Neural progenitor cell (in vitro differentiated cells): ENCODE results near the gene ENOX2. TPM values are rescaled to one million over a fixed set of nuclear protein-coding genes. Genes with fewer than 3 reads are reported as not detected.
"Not testable (repeated sequence)": the region's sequence is repeated elsewhere in the genome, so short reads cannot be mapped to it uniquely, and the experiment has no call there.

Source experiments
- DNase-seq: peaks from one replicate; pipeline ENCODE4 v3.0.0-alpha.2; 2016; ENCODE audit warnings: low spot score
- H2AFZ ChIP-seq: fragments of 200-600 bp; sonication (generic); replicated peaks from 2 replicates; pipeline ENCODE4 v1.6.1; 2016; ENCODE audit warnings: antibody characterized with exemption
- H3F3A ChIP-seq: fragments of 200-600 bp; sonication (generic); 2 replicates; pipeline ENCODE4 v1.6.1; 2016; ENCODE audit warnings: antibody characterized with exemption, low read depth
- H3K27ac ChIP-seq: fragments of 200-600 bp; sonication (generic); 2 replicates; pipeline ENCODE4 v1.5.1; 2016; ENCODE audit warnings: mild to moderate bottlenecking
- H3K27me3 ChIP-seq: fragments of 200-600 bp; sonication (generic); 2 replicates; pipeline ENCODE4 v1.6.1; 2016; ENCODE audit warnings: mild to moderate bottlenecking, moderate library complexity
- H3K36me3 ChIP-seq: fragments of 200-600 bp; sonication (generic); 2 replicates; pipeline ENCODE4 v1.5.1; 2016
- H3K4me1 ChIP-seq: fragments of 200-600 bp; sonication (generic); 2 replicates; pipeline ENCODE4 v1.6.1; 2016; ENCODE audit warnings: mixed run types
- H3K4me2 ChIP-seq: fragments of 200-600 bp; sonication (generic); 2 replicates; pipeline ENCODE4 v1.6.1; 2016
- H3K4me3 ChIP-seq: fragments of 200-600 bp; sonication (generic); 2 replicates; pipeline ENCODE4 v1.5.1; 2016
- H3K79me2 ChIP-seq: fragments of 200-600 bp; sonication (generic); 2 replicates; pipeline ENCODE4 v1.6.1; 2016; ENCODE audit warnings: low read depth
- H3K9ac ChIP-seq: fragments of 200-600 bp; sonication (generic); 2 replicates; pipeline ENCODE4 v1.6.1; 2016
- H3K9me3 ChIP-seq: fragments of 200-600 bp; sonication (generic); 2 replicates; pipeline ENCODE4 v1.5.1; 2016; ENCODE audit warnings: low read depth
- H4K20me1 ChIP-seq: fragments of 200-600 bp; sonication (generic); 2 replicates; pipeline ENCODE4 v1.6.1; 2016; ENCODE audit warnings: low read depth
- H3K27ac Mint-ChIP-seq: 3 replicates; pipeline ENCODE4 v1.8.0; 2021; ENCODE audit warnings: mixed read lengths
- H3K27me3 Mint-ChIP-seq: 2 replicates; pipeline ENCODE4 v1.8.0; 2022; ENCODE audit warnings: low read depth, mild to moderate bottlenecking, inconsistent platforms, moderate library complexity, mixed read lengths; ENCODE audit not compliant: insufficient read depth
- H3K36me3 Mint-ChIP-seq: 3 replicates; pipeline ENCODE4 v1.8.0; 2021; ENCODE audit warnings: mixed read lengths
- H3K4me1 Mint-ChIP-seq: 3 replicates; pipeline ENCODE4 v1.8.0; 2021; ENCODE audit warnings: mixed read lengths
- H3K4me3 Mint-ChIP-seq: 3 replicates; pipeline ENCODE4 v1.8.0; 2021; ENCODE audit warnings: mild to moderate bottlenecking, moderate library complexity, mixed read lengths
- H3K9me3 Mint-ChIP-seq: 3 replicates; pipeline ENCODE4 v1.8.0; 2020; ENCODE audit warnings: mixed read lengths
- CTCF ChIP-seq: fragments of 200-600 bp; sonication (generic); IDR thresholded peaks from 2 replicates; pipeline ENCODE4 v1.5.1; 2017; ENCODE audit warnings: antibody characterized with exemption, mild to moderate bottlenecking
- EZH2 ChIP-seq: fragments of 200-600 bp; sonication (generic); IDR thresholded peaks from 2 replicates; pipeline ENCODE4 v1.6.1; 2017; ENCODE audit warnings: antibody characterized with exemption, mild to moderate bottlenecking, moderate library complexity
- EZH2phosphoT487 ChIP-seq: fragments of 200-600 bp; sonication (generic); IDR thresholded peaks from 2 replicates; pipeline ENCODE4 v1.6.1; 2017; ENCODE audit warnings: antibody characterized with exemption
- total RNA-seq: library from RNA; depleted of rRNA; stranded (reverse); fragments of >200 nt; gene quantifications from 2 replicates; pipeline ENCODE4 v1.2.3, GENCODE V29; 2015; ENCODE audit warnings: low replicate concordance

The ENOX2 gene
- total RNA-seq, 1 donor from 2014 or later, result 12.5 TPM

GRCh38 chrX:130827648-130828047 lies 75.4 kb downstream of the ENOX2 start:
- Mint-ChIP-seq H3K27ac (no peak overlapping the region), H3K4me3 (no peak overlapping the region), H3K36me3 (no peaks in the 10 kb centered on the region), H3K9me3 (no peaks in the 10 kb centered on the region), H3K27me3 (no peaks in the 10 kb centered on the region), H3K4me1 (no peaks in the 10 kb centered on the region)
- no peak for TF ChIP-seq EZH2phosphoT487
- no peak for TF ChIP-seq EZH2
- TF ChIP-seq CTCF, result no peak
- H3K4me3 ChIP-seq, result no peak overlapping the region
- no peaks in the 10 kb centered on the region for H3K36me3 ChIP-seq
- H2AFZ ChIP-seq, result no peak overlapping the region
- DNase-seq, result no peak
- no peaks in the 10 kb centered on the region for H3K4me1 ChIP-seq
- H3K79me2 ChIP-seq, result no peaks in the 10 kb centered on the region
- no peaks in the 10 kb centered on the region for H3F3A ChIP-seq
- H3K9me3 ChIP-seq, result peaks cover 4% of the 10 kb centered on the region
- no peaks in the 10 kb centered on the region for H3K27me3 ChIP-seq
- H3K4me2 ChIP-seq, result no peak overlapping the region
- H3K9ac ChIP-seq, result no peak overlapping the region
- no peak overlapping the region for H3K27ac ChIP-seq
- H4K20me1 ChIP-seq, result no peaks in the 10 kb centered on the region

- H3K4me3 ChIP-seq, result no peak overlapping the region
- TF ChIP-seq EZH2 (no peak), CTCF (no peak), EZH2phosphoT487 (no peak)
- H3K27me3 ChIP-seq, result no peaks in the 10 kb centered on the region
These were observed 76.8 kb downstream of the ENOX2 start for GRCh38 chrX:130826249-130826648.

GRCh38 chrX:130825525-130825924 lies 77.5 kb downstream of the ENOX2 start:
- Mint-ChIP-seq H3K27me3 (no peaks in the 10 kb centered on the region), H3K27ac (no peak overlapping the region), H3K9me3 (peaks cover 2% of the 10 kb centered on the region), H3K36me3 (peaks cover 2% of the 10 kb centered on the region), H3K4me3 (no peak overlapping the region), H3K4me1 (no peaks in the 10 kb centered on the region)
- Histone ChIP-seq H3K27ac (no peak overlapping the region), H3F3A (no peaks in the 10 kb centered on the region), H3K9ac (no peak overlapping the region), H3K9me3 (no peaks in the 10 kb centered on the region), H3K4me1 (no peaks in the 10 kb centered on the region), H3K4me3 (no peak overlapping the region), H2AFZ (no peak overlapping the region), H4K20me1 (no peaks in the 10 kb centered on the region), H3K79me2 (no peaks in the 10 kb centered on the region), H3K27me3 (no peaks in the 10 kb centered on the region), H3K36me3 (no peaks in the 10 kb centered on the region), H3K4me2 (no peak overlapping the region)
- no peak for DNase-seq
- no peak for TF ChIP-seq EZH2phosphoT487
- no peak for TF ChIP-seq CTCF
- TF ChIP-seq EZH2, result no peak

More at GRCh38 chrX:130826249-130826648, 76.8 kb downstream of the ENOX2 start:
- Histone ChIP-seq H3K36me3 (no peaks in the 10 kb centered on the region), H2AFZ (no peak overlapping the region), H3K27ac (no peak overlapping the region), H3K4me2 (no peak overlapping the region), H4K20me1 (no peaks in the 10 kb centered on the region), H3K4me1 (no peaks in the 10 kb centered on the region), H3F3A (no peaks in the 10 kb centered on the region), H3K9ac (no peak overlapping the region), H3K79me2 (no peaks in the 10 kb centered on the region), H3K9me3 (no peaks in the 10 kb centered on the region)
- no peak overlapping the region for H3K27ac Mint-ChIP-seq
- no peaks in the 10 kb centered on the region for H3K4me1 Mint-ChIP-seq
- H3K4me3 Mint-ChIP-seq, result no peak overlapping the region
- no peaks in the 10 kb centered on the region for H3K36me3 Mint-ChIP-seq
- DNase-seq, result no peak
- H3K27me3 Mint-ChIP-seq, result no peaks in the 10 kb centered on the region
- no peaks in the 10 kb centered on the region for H3K9me3 Mint-ChIP-seq

DNA sequence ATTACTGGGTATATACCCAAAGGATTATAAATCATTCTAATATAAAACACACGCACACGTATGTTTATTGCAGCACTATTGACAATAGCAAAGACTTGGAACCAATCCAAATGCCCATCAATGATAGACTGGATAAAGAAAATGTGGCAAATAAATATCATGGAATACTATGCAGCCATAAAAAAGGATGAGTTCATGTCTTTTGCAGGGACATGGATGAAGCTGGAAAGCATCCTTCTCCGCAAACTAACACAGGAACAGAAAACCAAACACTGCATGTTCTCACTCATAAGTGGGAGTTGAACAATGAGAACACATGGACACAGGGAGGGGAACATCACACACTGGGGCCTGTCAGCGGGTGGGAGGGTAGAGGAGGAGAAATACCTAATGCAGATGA lies 83.6 kb downstream of the ENOX2 start:
- H3K36me3 ChIP-seq, H3K79me2 ChIP-seq, H3F3A ChIP-seq, DNase-seq, H3K4me3 ChIP-seq, H4K20me1 ChIP-seq, H3K9me3 ChIP-seq, H3K36me3 Mint-ChIP-seq, H3K27ac Mint-ChIP-seq, H2AFZ ChIP-seq, H3K27ac ChIP-seq, H3K9ac ChIP-seq, H3K4me2 ChIP-seq, H3K27me3 ChIP-seq, H3K27me3 Mint-ChIP-seq, H3K4me1 Mint-ChIP-seq, H3K4me3 Mint-ChIP-seq, H3K4me1 ChIP-seq: not testable (repeated sequence)
- peaks cover 44% of the 10 kb centered on the region for H3K9me3 Mint-ChIP-seq

DNA sequence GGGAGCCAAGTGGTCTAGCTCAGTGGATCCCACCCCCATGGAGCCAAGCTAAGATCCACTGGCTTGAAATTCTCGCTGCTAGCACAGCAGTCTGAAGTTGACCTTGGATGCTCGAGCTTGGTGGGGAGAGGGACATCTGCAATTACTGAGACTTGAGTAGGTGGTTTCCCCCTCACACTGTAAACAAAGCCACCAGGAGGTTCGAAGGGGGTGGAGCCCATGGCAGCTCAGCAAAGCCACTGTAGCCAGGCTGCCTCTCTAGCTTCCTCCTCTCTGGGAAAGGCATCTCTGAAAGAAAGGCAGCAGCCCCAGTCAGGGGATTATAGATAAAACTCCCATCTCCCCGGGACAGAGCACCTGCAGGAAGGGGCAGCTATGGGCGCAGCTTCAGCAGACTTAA lies 89.1 kb downstream of the ENOX2 start:
- H3K27me3 ChIP-seq, H3K36me3 ChIP-seq, H3K4me1 Mint-ChIP-seq, H3K79me2 ChIP-seq, H3K4me3 Mint-ChIP-seq, H2AFZ ChIP-seq, H3K4me1 ChIP-seq, H3K27ac Mint-ChIP-seq, H4K20me1 ChIP-seq, H3K27ac ChIP-seq, H3F3A ChIP-seq, H3K9ac ChIP-seq, H3K36me3 Mint-ChIP-seq, H3K4me3 ChIP-seq, H3K4me2 ChIP-seq, H3K27me3 Mint-ChIP-seq, DNase-seq: not testable (repeated sequence)
- peaks cover 38% of the 10 kb centered on the region for H3K9me3 Mint-ChIP-seq
- H3K9me3 ChIP-seq, result peaks cover 17% of the 10 kb centered on the region
